ENCODE measurements around the gene TMEM259. TPM values are rescaled to one million over a fixed set of nuclear protein-coding genes. Genes with fewer than 3 reads are reported as not detected.

The TMEM259 gene
- total and polyA plus RNA-seq, 9 of the 15 experiments (the other 6 are each of a cell fraction or from before 2014, with no cell fraction given) = 0.52 to 231 (median 63.6) TPM

DNA sequence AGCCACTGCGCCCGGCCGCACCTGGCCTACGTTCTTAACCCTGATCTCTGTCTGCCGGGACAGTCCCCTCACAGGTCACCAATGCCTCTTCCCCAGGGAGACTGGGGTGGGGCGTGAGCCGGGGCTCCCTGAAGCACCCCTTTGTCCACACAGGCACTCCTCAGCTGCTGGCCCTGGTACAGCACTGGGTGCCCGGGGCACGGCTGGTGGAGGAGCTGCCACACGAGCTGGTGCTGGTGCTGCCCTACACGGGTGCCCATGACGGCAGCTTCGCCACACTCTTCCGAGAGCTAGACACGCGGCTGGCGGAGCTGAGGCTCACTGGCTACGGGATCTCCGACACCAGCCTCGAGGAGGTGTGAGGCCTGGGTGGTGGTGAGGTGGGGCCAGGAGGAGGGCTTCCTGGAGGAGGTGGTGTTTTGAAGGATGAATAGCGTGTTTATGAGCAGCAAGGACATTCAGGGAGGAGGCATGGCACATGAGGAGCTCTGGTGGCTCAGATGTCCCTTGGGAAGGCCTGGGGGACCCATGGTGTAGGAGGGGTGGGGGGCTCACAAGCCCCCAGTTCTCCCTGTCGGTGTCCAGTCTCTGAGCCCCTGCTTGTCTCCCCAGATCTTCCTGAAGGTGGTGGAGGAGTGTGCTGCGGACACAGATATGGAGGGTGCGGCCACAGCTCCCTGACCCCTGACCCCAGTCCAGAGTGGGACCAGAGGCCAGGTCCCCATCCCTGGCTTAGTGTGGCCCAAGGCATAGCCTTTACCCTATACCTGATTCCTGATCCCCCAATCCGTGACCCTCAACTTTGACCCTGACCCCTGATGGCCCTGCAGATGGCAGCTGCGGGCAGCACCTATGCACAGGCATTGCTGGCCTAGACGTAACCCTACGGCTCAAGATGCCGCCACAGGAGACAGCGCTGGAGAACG, 32.5 kb upstream of the TMEM259 start:
- no peaks in the 10 kb centered on the region; the same call in 2 of the 3 replicates for H3K79me2 ChIP-seq (ENCODE audit: control insufficient read depth, insufficient read depth, low read length)
- no peak overlapping the region for H2AFZ ChIP-seq (ENCODE audit: low read depth, low read length)
- no peaks in the 10 kb centered on the region for H3K9me1 ChIP-seq (ENCODE audit: control insufficient read depth, insufficient read depth, low read length)
- H3K27me3 ChIP-seq (ENCODE audit: control insufficient read depth in 2 of 2, insufficient read depth in 2 of 2, low read length in 2 of 2) = no peaks in the 10 kb centered on the region
- TF ChIP-seq ZBTB7A (IDR thresholded peaks at IDR 0.05; ENCODE audit: borderline replicate concordance, control insufficient read depth, low read depth, low read length) = peak; percentile 42; the same call in 1 of the 2 replicates
- TF ChIP-seq NR2C1 (IDR thresholded peaks at IDR 0.05) = peak; percentile 61; the same call in 1 of the 2 replicates
- TF ChIP-seq NR2C1 (tag; IDR thresholded peaks at IDR 0.05) = peak; percentile 51; the same call in 1 of the 2 replicates
- peak; percentile 93 for TF ChIP-seq ZFP36 (IDR thresholded peaks at IDR 0.05; ENCODE audit: low read depth, low read length, partially characterized antibody)
- peak; percentile 42 for TF ChIP-seq POLR2G (IDR thresholded peaks at IDR 0.05; ENCODE audit: low read depth, low read length)
- TF ChIP-seq ZNF436 (CRISPR knock-in tag; IDR thresholded peaks at IDR 0.05) = peak; percentile 55; the same call in 1 of the 2 replicates
- 0 out of 2 replicates have a peak, but pooled peaks have one; percentile 7 for TF ChIP-seq CBFA2T3 (IDR thresholded peaks at IDR 0.05)
- no peak for TF ChIP-seq CEBPG (CRISPR knock-in tag; IDR thresholded peaks at IDR 0.05)
- TF ChIP-seq CEBPG (tag; conservative IDR thresholded peaks at IDR 0.05 in 1 of 2, IDR thresholded peaks at IDR 0.05 in 1 of 2) = no peak
- TF ChIP-seq JUND (IDR thresholded peaks at IDR 0.05; ENCODE audit: borderline replicate concordance, low read depth, low read length) = no peak
- no peak for TF ChIP-seq JUND (tag; IDR thresholded peaks at IDR 0.05; ENCODE audit: borderline replicate concordance, low read depth, low read length)
- no peak overlapping the region for H3K4me3 ChIP-seq
- 86% methylated on average over 27 of the region's 31 CpGs for WGBS (ENCODE audit: insufficient coverage, low coverage, missing lambda C conversion rate)
- ATAC-seq (peak; percentile 59), FAIRE-seq (peak; percentile 54), DNase-seq (ENCODE audit: extremely low read depth in 1 of 4, low spot score in 3 of 4) (peak in 1 of 4 experiments; percentile 29)
- in situ Hi-C loops (cut with MboI) (no loop called here), intact Hi-C loops (cut with micrococcal nuclease) (no loop called here)
- ChIA-PET POLR2A (interaction anchor here (0.6 to 1.1 kb wide), 4 partner anchors 14 to 67 kb away, joined by 3 to 4 read pairs (median 4); no protein-coding TSS in a partner anchor), CTCF (ENCODE audit: low intra/inter-chr PET ratio) (no interaction called here)
- peaks cover 0 to 48% of the 10 kb centered on the region in 2 experiments; a peak in 3 of 5 replicates for H3K4me1 ChIP-seq (replicated peaks in 1 of 2; ENCODE audit: control insufficient read depth in 2 of 2, insufficient read depth in 2 of 2, low read length in 2 of 2)
- H3K36me3 ChIP-seq (ENCODE audit: control insufficient read depth, insufficient read depth, low read length) = peaks cover 79% of the 10 kb centered on the region
- BruUV-seq (replicated peaks) = no TSS peak
- peak overlapping the region in 1 of 2 experiments; percentile 41; a peak in 2 of 4 replicates for H3K9ac ChIP-seq (ENCODE audit: insufficient read depth in 1 of 2, low read depth in 2 of 2, low read length in 2 of 2)
- H3K9me3 ChIP-seq (replicated peaks; ENCODE audit: control insufficient read depth, insufficient read depth, low read depth, low read length) = no peaks in the 10 kb centered on the region
- H3K27ac ChIP-seq (ENCODE audit: extremely low read depth, low read depth, low read length) = no peak overlapping the region; the same call in 2 of the 3 replicates
- H3K4me2 ChIP-seq (ENCODE audit: insufficient read depth, low read length) = no peak overlapping the region
- 0 out of 2 replicates have a peak, but pooled peaks cover 4% of the 10 kb centered on the region for H4K20me1 ChIP-seq (replicated peaks; ENCODE audit: control insufficient read depth, insufficient read depth, low read length)
